GM18867 (cell line): ENCODE data around the gene LDHAL6B.
"Not testable (repeated sequence)": the region's sequence is repeated elsewhere in the genome, so short reads cannot be mapped to it uniquely, and the experiment has no call there.

Source experiments
- ATAC-seq: cut with Tn5 transposase; IDR thresholded peaks from one replicate; pipeline ENCODE4 v1.9.1; 2021; ENCODE audit warnings: mild to moderate bottlenecking, moderate library complexity; ENCODE audit not compliant: unreplicated experiment

Gene LDHAL6B

DNA sequence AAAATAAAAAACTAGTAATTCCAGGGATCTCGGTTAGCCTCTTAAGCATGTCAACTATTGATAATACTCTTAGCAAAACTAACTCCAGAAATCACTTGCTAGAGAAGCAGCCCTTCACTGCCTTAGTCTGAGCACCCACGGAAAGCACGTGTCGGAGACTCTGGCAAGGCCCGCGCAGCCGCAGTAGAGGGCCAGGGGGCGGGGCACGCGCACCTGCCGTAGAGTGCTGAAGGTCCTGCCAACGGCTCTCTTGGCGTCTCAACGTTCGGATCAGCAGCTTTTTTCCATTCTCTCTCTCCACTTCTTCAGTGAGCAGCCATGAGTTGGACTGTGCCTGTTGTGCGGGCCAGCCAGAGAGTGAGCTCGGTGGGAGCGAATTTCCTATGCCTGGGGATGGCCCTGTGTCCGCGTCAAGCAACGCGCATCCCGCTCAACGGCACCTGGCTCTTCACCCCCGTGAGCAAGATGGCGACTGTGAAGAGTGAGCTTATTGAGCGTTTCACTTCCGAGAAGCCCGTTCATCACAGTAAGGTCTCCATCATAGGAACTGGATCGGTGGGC lies at the start of gene LDHAL6B:
TSS of gene LDHAL6B (plus strand) at position 221 of the 561 bp plus-strand sequence. CDS start at position 319, 98 bp downstream.
- no peak for ATAC-seq

DNA sequence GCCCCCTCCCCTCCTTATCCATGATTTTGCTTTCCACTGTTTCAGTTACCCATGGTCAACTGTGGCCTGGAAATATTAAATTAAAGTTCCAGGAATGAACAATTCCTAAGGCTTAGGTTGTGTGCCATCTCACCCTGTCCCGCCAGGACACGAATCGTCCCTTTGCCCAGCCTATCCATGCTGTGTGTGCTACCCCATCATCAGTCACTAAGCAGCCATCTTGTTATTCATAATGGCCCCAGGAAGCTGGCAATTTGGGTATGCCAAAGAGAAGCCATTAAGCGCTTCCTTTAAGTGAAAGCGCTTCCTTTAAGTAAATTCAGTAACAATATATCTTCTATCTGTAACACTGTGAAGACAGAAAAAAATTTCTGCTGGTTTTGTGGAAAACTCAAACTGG lies 49.2 kb upstream of the LDHAL6B start:
- no peak for ATAC-seq

- ATAC-seq = no peak
Observed at GRCh38 chr15:59157840-59158700, 48.6 kb upstream of the LDHAL6B start.

DNA sequence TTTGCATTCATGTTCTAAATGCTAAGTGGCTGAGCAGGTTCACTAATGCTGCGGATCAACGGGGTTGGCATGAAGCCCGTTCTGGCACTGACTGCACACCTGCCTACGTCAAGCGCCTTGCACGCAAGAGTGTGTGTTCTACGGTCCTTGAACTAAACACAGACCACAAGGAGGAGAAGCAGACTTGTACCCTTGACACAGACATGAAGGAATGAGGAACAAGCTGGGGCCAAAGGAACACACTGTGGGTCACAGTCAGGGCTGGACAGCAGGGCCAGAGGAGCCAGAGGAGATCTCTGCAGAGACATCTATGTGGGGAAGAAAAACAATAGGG lies 48.0 kb upstream of the LDHAL6B start:
- ATAC-seq = no peak

DNA sequence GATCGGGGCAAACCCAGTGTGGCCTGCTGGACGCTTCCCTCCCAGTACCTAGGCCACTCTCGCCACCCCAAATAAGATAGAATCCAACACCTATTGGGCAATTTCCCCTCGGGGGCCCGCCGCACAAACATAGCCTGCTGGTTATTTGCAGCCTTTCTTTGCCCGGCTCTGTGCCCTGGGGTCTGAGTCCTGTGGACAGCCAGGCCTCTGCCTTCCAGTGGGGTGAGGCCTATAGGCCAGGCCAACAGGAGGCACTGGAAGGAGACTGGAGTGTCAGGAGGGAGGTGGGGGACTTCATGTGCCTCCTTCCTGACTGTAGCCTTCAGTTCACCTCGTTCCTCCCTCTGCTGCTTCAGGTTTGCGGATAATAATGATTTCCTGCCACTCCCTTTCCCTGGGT lies 47.4 kb upstream of the LDHAL6B start:
- ATAC-seq = no peak

GRCh38 chr15:59160880-59161593 lies 45.6 kb upstream of the LDHAL6B start:
- no peak for ATAC-seq

GRCh38 chr15:59162080-59162479 lies 44.6 kb upstream of the LDHAL6B start:
- not testable (repeated sequence) for ATAC-seq

DNA sequence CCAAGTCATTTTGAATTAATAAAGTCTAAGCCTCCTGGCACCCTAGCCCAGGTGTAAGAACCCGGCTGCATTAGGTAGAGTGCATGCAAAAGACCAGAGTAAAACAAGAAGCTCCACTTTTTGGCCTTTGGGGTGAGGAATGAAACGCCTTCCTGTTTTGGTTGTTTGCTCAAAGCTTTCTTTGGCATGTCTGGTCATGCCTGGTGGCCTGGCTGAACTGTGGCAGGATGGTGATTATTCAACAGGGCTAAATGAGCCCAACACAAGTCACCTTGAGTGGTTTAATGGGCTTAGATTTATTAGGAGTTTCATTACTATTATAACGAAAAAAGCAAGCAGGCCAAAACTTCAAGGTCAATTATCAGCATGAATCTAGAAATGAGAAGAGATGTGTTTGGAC lies 40.9 kb upstream of the LDHAL6B start:
- peak; percentile 49 for ATAC-seq

DNA sequence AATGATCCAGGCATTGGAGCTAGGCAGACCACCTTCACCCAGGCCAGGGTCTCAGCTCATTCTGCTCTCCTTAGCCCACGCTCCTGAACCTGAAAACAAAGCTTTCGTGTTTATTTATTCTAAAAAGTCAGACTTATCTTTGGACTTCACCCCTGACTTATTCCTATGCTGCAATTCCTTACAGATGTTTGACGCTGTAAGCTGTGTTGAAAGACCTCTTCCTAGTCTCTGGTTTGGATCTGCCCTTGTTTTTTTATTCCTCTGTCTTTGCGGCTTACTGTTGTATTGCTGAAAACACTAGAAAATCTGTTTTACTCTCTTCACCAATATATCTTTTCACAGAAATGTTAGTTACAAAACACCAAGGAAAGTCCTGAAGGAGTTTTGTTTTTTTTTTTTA lies 40.5 kb upstream of the LDHAL6B start:
- no peak for ATAC-seq

DNA sequence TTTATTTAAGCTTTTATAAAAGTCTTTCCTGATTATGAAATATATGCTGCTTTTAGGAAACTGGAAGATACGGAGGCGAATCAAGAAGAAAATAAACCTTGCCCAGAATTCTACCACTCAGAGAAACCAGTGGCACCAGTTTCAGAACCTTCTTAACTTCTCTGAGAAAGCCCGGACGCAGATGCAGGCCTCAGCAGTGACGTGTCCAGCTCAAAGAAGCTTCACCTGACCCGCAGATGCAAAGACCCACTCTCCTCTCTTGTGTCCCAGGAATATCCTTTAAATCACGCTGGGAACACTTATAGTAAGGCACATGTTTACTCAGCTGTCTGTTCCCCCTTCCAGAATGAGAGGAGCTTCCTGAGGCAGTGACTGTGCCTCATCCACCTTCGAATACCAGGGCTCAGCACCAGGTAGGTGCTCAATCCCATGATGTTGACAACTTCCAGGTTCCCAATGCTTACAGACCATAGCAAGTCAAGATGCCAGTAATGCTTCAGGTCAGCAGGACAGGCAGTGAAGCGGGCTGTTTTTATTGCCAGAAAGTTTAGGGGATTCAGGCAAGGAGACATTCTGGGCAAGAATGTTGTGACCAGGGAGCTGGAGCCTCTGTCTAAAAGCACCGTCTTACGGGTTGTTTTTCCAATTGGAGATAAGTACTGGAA lies 39.9 kb upstream of the LDHAL6B start:
- ATAC-seq = no peak

DNA sequence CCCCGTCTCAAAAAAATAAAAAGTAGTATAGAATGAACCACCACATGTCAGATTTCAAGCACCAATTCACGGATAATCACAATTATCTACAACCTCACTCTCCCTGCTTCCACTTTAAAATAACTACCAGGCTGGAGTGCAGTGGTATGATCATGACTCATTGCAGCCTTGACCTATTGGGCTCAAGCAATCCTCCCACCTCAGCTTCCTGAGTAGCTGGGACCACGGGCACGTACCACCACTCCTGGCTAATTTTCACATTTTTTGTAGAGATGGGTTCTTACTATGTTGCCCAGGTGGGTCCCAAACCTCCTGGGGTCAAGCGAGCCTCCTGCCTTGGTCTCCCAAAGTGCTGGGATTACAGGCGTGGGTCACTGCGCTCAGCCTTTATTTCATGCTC lies 38.1 kb upstream of the LDHAL6B start:
- ATAC-seq = no peak

DNA sequence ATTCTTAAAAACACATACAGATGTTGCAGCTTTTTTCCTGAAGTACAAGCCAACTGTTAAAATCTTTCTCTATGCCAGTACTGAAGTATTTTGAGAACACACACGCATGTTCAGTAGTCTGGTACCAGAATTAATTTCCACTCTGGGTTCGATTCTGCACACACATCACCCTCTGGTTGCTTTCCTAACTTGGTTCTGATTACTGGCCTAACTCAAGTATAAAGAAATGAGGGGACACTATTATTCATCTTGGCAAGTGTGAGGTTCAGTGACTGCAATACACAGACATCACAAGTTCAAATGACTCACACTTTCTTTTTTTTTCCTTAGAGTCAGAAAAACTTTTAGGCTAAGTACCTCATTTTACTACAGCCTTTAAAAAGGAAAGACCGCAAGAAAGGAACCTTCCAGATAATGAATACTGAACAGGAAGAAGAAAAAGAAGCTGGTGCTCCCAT lies 37.4 kb upstream of the LDHAL6B start:
- ATAC-seq = no peak

DNA sequence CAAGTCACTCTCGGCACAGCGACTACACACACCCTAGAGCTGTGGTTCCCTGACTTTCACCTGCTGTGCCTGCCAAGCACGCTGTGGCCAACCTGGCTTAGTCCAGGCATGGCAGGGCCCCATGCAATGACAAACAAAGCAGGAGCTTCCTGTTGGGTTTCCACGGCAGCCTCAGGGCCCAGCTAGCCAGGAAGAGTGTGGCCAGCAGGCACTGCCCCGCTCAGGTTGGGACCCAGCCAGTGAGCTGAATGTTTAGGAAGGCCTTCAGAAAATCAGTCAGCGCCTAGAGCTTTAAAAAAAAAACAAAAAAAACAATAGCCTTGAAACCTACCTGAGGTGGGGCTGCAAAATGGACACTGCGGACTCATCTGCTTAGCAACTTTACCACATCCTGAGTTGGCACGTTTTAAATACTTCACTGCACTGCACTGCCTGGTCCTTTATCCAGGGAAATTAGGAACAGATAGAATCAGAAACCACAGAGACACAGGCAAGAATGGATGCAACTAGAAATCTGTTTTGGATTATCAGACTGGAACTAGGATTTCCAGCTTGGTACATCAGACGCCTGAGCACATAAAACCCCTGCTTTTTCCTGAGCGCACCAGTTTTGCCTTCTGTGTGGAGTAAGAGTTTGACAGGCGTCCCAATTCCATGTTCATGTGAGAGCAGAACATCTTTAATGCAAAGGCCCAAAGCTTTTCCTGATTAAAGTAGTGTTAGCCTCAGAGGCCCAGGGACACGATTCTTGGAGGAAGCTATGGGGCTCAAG lies 36.2 kb upstream of the LDHAL6B start:
- no peak for ATAC-seq

DNA sequence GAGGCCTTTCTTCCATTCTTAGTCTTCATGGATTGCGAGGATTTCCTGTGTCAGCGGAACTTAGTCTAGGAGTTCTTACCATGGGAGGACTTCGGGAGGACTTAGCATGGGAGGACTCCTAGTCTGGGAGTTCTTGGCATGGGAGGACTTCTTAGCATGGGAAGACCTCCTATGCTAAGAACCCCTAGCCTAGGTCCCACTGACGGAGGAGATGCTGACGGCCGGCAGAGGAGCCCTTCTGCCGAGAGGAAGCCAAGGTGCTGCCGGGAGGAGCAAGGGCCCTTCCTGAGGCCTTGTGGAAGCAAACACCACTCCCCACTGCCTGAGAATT lies 35.6 kb upstream of the LDHAL6B start:
- no peak for ATAC-seq

DNA sequence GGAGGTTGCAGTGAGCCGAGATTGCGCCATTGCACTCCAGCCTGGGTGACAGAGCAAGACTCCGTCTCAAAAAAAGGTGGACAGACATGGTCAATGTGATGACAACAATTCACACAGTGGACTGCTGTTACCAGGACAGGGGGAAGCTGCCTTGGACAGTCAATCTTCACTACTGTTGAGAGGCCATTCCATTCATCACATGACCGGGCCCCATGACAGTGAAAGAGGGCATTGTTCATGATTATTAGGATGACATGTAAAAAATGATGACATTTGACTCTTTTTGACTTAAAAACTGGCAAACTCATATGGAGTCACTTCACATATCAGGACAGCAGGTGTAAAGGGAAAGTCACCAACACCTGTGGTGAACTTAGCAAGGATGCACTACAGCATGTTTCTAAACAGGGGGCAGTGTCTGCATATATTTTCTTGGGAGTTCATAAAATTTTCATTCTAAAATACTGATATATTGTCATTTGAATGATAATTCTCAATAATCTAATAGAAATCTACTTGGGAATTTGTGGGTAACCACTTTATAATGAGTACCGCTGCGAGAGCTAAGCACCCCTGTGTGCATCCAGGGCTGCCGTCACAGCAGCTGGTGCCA lies 34.2 kb upstream of the LDHAL6B start:
- no peak for ATAC-seq

- no peak for ATAC-seq
Observed at GRCh38 chr15:59173194-59173593, 33.4 kb upstream of the LDHAL6B start.

DNA sequence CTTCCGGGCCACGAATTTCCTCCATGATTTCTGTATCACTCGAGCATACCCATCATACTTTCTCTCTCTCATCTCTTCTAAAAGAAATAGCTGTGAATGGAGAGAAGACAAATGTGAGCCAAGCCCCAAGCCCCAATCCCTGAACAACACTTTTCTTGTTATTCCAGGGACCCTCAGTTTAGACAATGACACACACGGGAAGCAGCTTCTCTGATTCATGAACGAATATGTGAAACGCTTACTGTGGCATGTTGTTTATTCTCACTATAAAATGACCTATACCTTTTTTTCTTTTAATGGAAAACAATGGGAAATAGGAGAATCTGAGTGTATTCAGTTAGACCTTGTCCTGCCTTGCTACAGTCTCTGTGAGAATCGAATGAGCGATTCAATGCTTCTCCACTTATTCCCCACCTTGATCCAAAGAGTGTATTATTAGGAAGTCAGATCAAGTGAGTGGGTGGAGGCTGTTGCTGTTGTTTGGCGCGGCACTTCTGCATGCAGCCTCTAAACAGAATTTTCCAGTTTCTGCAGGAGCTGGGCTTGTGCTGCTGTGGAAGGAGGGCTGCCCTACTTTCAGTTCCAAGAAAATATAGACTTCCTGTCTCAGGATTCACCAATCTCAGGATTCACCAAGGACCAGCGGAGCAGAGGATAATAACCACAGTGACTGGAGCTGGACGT lies 32.4 kb upstream of the LDHAL6B start:
- no peak for ATAC-seq

DNA sequence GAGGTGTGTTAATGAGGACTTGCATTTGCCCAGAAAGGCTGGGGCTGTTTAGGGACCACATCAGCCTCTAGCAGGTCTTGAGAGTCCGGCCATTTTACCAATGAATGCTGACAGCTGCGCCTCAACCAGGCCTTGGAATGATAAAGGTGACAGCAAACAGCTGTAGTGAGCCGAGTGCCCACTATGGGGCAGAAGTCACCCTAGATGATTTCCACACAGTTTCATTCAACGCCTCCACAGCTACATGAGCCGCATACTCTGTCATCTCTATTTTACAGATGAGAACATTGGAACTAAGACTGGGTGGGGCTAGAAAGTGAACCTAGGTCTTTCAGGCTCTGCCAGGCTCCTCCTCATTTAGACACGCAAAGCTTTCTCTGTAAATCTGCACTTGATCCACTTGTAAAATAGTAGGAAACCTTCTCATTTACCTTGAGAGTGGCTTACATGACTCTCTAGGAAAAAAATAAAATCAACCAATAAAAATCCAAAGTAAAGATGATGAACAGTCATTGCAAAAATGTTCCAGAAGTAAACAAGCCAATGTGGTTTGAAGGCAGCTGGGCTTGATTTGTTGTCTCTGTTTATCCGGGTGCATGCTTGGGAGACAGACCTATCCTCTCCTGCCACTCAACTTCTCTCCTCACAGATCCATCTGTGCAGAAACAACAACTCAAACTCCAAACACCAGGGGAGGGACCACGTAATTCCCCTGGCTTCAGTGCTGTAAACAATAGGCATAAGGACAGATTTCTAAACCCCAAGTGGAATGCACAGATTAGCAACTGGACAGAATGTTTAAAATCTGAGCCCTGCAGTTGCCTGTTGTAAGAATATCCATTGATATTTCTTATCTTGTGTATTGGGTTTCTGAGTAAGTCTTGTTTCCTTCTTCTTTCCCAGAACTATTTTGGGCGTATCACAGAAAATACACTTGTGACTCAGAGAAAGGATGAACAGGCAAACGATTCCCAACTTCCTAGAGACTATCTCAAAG lies 31.5 kb upstream of the LDHAL6B start:
- peak; percentile 82 for ATAC-seq
